A673 (cell line): ENCODE results near the gene MIEN1.

ENCODE experiments used
- CTCF ChIP-seq: fragments of 300-800, 200-600 bp; sonication (generic); conservative IDR thresholded peaks from 2 replicates; pipeline ENCODE4 v1.5.1; 2017; ENCODE audit warnings: low read depth, mild to moderate bottlenecking, antibody characterized with exemption, low read length, moderate library complexity, mixed read lengths
- EZH2 ChIP-seq: fragments of 200-600 bp; sonication (generic); IDR thresholded peaks from 2 replicates; pipeline ENCODE4 v1.6.1; 2017; ENCODE audit warnings: borderline replicate concordance, low read depth, mild to moderate bottlenecking, mixed read lengths, antibody characterized with exemption, low read length; ENCODE audit not compliant: poor library complexity, severe bottlenecking

DNA sequence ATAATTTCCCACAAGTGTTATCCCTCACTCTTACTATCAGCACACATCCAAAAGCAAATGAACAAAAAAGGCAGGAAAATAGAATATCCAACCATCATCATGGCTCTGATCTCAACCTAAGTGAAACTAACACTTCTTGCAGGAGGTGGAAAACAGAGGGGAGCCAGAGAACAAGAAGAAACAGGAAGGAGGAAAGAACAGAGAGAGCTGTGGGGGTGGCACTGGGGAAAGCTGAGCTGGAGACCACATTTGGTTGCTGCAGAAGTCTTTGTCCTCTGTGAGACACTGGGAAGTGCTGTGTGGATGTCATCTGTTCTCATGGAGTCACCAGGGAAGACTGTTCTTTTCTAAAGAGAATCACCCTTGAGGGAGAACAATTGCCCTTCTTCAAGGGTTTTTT is 42.1 kb upstream of the MIEN1 start:
- no peak for TF ChIP-seq CTCF
- TF ChIP-seq EZH2: no peak
